MCF 10A (cell line): ENCODE results near the gene NFIB. TPM values are rescaled to one million over a fixed set of nuclear protein-coding genes. Genes with fewer than 3 reads are reported as not detected.

ENCODE experiments used
- BruUV-seq: library from RNA; stranded (reverse); fragments of 400-500 nt; replicated peaks from 2 replicates; lab custom pipeline; 2021; lab: Mats Ljungman, UMichigan
- CTCF ChIA-PET: fragments of 300-600 bp; sonication (Branson Sonifier 250); formaldehyde crosslinking; extraction: SDS; loops from one replicate; lab custom pipeline; 2021; ENCODE audit warnings: antibody characterized with exemption, inconsistent platforms; lab: Yijun Ruan, JAX
- POLR2A ChIA-PET: fragments of 300-600, 350-650 bp; sonication (Branson Sonifier 250); formaldehyde crosslinking; extraction: SDS; loops from one replicate; lab custom pipeline; 2020; ENCODE audit warnings: antibody characterized with exemption, inconsistent platforms; lab: Yijun Ruan, JAX
- DNase-seq: peaks from one replicate; pipeline ENCODE4 v3.0.0-alpha.2; 2018; ENCODE audit not compliant: unreplicated experiment
- H3K27ac Mint-ChIP-seq: one replicate; pipeline ENCODE4 v1.8.0; 2022; ENCODE audit warnings: mild to moderate bottlenecking, low read depth, mixed read lengths; ENCODE audit not compliant: unreplicated experiment
- H3K27me3 Mint-ChIP-seq: one replicate; pipeline ENCODE4 v1.8.0; 2022; ENCODE audit warnings: mixed read lengths; ENCODE audit not compliant: insufficient read depth, unreplicated experiment
- H3K36me3 Mint-ChIP-seq: one replicate; pipeline ENCODE4 v1.8.0; 2022; ENCODE audit warnings: mild to moderate bottlenecking, moderate library complexity, mixed read lengths; ENCODE audit not compliant: insufficient read depth, unreplicated experiment
- H3K4me1 Mint-ChIP-seq: one replicate; pipeline ENCODE4 v1.8.0; 2022; ENCODE audit warnings: mixed read lengths; ENCODE audit not compliant: insufficient read depth, unreplicated experiment
- H3K4me3 Mint-ChIP-seq: one replicate; pipeline ENCODE4 v1.8.0; 2022; ENCODE audit warnings: mild to moderate bottlenecking, moderate library complexity, mixed read lengths; ENCODE audit not compliant: unreplicated experiment
- H3K9me3 Mint-ChIP-seq: one replicate; pipeline ENCODE4 v1.8.0; 2022; ENCODE audit warnings: mixed read lengths; ENCODE audit not compliant: unreplicated experiment
- CTCF ChIP-seq: fragments of 200-600 bp; IDR thresholded peaks from one replicate; pipeline ENCODE4 v1.8.0; 2022; ENCODE audit warnings: antibody characterized with exemption, mild to moderate bottlenecking; ENCODE audit not compliant: unreplicated experiment
- intact Hi-C: fragments of 100-400 bp; cut with micrococcal nuclease; formaldehyde crosslinking; loops from 2 replicates; pipeline ENCODE4 v1.14.1; 2022
- total RNA-seq: library from RNA; stranded (reverse); gene quantifications from 2 replicates; pipeline ENCODE4 v1.2.3, GENCODE V29; 2022

NFIB gene
- total RNA-seq, 1 experiment from 2014 or later, result 70.8 TPM

GRCh38 chr9:14153310-14153720, 160.6 kb downstream of the NFIB start:
- CTCF ChIA-PET, result no interaction called here
- peaks cover 5% of the 10 kb centered on the region for H3K9me3 Mint-ChIP-seq

GRCh38 chr9:14151451-14151850, 162.5 kb downstream of the NFIB start:
- no peak overlapping the region for H3K27ac Mint-ChIP-seq
- no TSS peak for BruUV-seq

More at GRCh38 chr9:14153310-14153720, 160.6 kb downstream of the NFIB start:
- peaks cover 20% of the 10 kb centered on the region for H3K36me3 Mint-ChIP-seq
- no peak for DNase-seq
- peaks cover 12% of the 10 kb centered on the region for H3K4me1 Mint-ChIP-seq
- H3K4me3 Mint-ChIP-seq, result no peak overlapping the region
- no peak overlapping the region for H3K27ac Mint-ChIP-seq
- no TSS peak for BruUV-seq
- POLR2A ChIA-PET, result no interaction called here
- intact Hi-C loops, result no loop called here
- no peaks in the 10 kb centered on the region for H3K27me3 Mint-ChIP-seq
- no peak for TF ChIP-seq CTCF

GRCh38 chr9:14148501-14149103, 165.3 kb downstream of the NFIB start:
- DNase-seq, result no peak
- Mint-ChIP-seq H3K27ac (no peak overlapping the region), H3K4me3 (no peak overlapping the region), H3K27me3 (no peaks in the 10 kb centered on the region), H3K36me3 (peaks cover 35% of the 10 kb centered on the region), H3K4me1 (peaks cover 8% of the 10 kb centered on the region), H3K9me3 (no peaks in the 10 kb centered on the region)
- intact Hi-C loops, result no loop called here
- CTCF ChIA-PET, result no interaction called here
- no peak for TF ChIP-seq CTCF
- no TSS peak for BruUV-seq
- POLR2A ChIA-PET, result interaction anchor here (0.6 to 1.8 kb wide), 6 partner anchors 8 to 774 kb away, joined by 3 to 4 read pairs (median 4); no protein-coding TSS in a partner anchor

More at GRCh38 chr9:14151451-14151850, 162.5 kb downstream of the NFIB start:
- POLR2A ChIA-PET, result interaction anchor here (0.6 to 2.2 kb wide), 5 partner anchors 10 to 703 kb away, joined by 3 to 8 read pairs (median 3); no protein-coding TSS in a partner anchor
- Mint-ChIP-seq H3K36me3 (peaks cover 24% of the 10 kb centered on the region), H3K4me1 (peaks cover 8% of the 10 kb centered on the region), H3K4me3 (no peak overlapping the region), H3K27me3 (no peaks in the 10 kb centered on the region), H3K9me3 (no peaks in the 10 kb centered on the region)
- no peak for TF ChIP-seq CTCF
- DNase-seq, result no peak
- CTCF ChIA-PET, result no interaction called here
- intact Hi-C loops, result no loop called here

GRCh38 chr9:14147738-14148137, 166.2 kb downstream of the NFIB start:
- H3K9me3 Mint-ChIP-seq, result no peaks in the 10 kb centered on the region
- peaks cover 8% of the 10 kb centered on the region for H3K4me1 Mint-ChIP-seq
- ChIA-PET CTCF (no interaction called here), POLR2A (interaction anchor here (0.6 to 1.8 kb wide), 6 partner anchors 9 to 773 kb away, joined by 3 to 4 read pairs (median 3); no protein-coding TSS in a partner anchor)
- intact Hi-C loops, result no loop called here
- no peak overlapping the region for H3K27ac Mint-ChIP-seq
- H3K36me3 Mint-ChIP-seq, result peaks cover 38% of the 10 kb centered on the region
- H3K27me3 Mint-ChIP-seq, result no peaks in the 10 kb centered on the region
- DNase-seq, result no peak
- TF ChIP-seq CTCF, result no peak
- H3K4me3 Mint-ChIP-seq, result no peak overlapping the region
- no TSS peak for BruUV-seq
